Stimulated activated CD8-positive, alpha-beta memory T cell treated with anti-CD3 and anti-CD28 coated beads, Interleukin-15, amount 100 ng/mL, for 24 hours (primary cell): ENCODE measurements around the gene RGL1.
"Not testable (repeated sequence)": the region's sequence is repeated elsewhere in the genome, so short reads cannot be mapped to it uniquely, and the experiment has no call there.

Experiments
- DNase-seq: peaks from one replicate; pipeline ENCODE4 v3.0.0-alpha.2; 2020; ENCODE audit warnings: low read depth

Gene RGL1

GRCh38 chr1:183804916-183805841, at the start of gene RGL1:
TSS of gene RGL1 (plus strand) at chr1:183805120. CDS start at chr1:183805298, 178 bp downstream.
- DNase-seq: no peak

- no peak for DNase-seq
Observed at GRCh38 chr1:183756326-183756725, 48.6 kb upstream of the RGL1 start.

GRCh38 chr1:183757061-183757460, 47.9 kb upstream of the RGL1 start:
- no peak for DNase-seq

- no peak for DNase-seq
Observed at GRCh38 chr1:183758913-183759312, 46.0 kb upstream of the RGL1 start.

- DNase-seq: no peak
Observed at GRCh38 chr1:183760661-183761060, 44.3 kb upstream of the RGL1 start.

GRCh38 chr1:183761871-183762270, 43.0 kb upstream of the RGL1 start:
- no peak for DNase-seq

GRCh38 chr1:183762856-183763255, 42.1 kb upstream of the RGL1 start:
- DNase-seq: not testable (repeated sequence)

- no peak for DNase-seq
Observed at GRCh38 chr1:183764981-183765380, 39.9 kb upstream of the RGL1 start.

- DNase-seq: no peak
Observed at GRCh38 chr1:183769956-183770815, 34.7 kb upstream of the RGL1 start.

GRCh38 chr1:183770816-183771128, 34.1 kb upstream of the RGL1 start:
- no peak for DNase-seq

- DNase-seq: no peak
Observed at GRCh38 chr1:183773482-183774274, 31.2 kb upstream of the RGL1 start.

- DNase-seq: no peak
Observed at GRCh38 chr1:183774938-183775337, 30.0 kb upstream of the RGL1 start.

GRCh38 chr1:183776731-183777130, 28.2 kb upstream of the RGL1 start:
- DNase-seq: no peak

- DNase-seq: no peak
Observed at GRCh38 chr1:183777328-183777727, 27.6 kb upstream of the RGL1 start.

GRCh38 chr1:183778045-183778444, 26.9 kb upstream of the RGL1 start:
- DNase-seq: no peak

- no peak for DNase-seq
Observed at GRCh38 chr1:183778568-183779433, 26.1 kb upstream of the RGL1 start.

- no peak for DNase-seq
Observed at GRCh38 chr1:183780159-183780558, 24.8 kb upstream of the RGL1 start.

- no peak for DNase-seq
Observed at GRCh38 chr1:183780757-183781156, 24.2 kb upstream of the RGL1 start.

- no peak for DNase-seq
Observed at GRCh38 chr1:183783342-183783741, 21.6 kb upstream of the RGL1 start.

GRCh38 chr1:183783767-183784637, 20.9 kb upstream of the RGL1 start:
- DNase-seq: no peak
